Stimulated activated CD4-positive, alpha-beta T cell treated with anti-CD3 and anti-CD28 coated beads, Interleukin-2, amount 100 ng/mL, for 24 hours (primary cell): ENCODE data around the gene POF1B.

Experiments used
- DNase-seq, 2 donors: peaks; one replicate each; pipeline ENCODE4 v3.0.0-alpha.2; 2020

POF1B gene

DNA sequence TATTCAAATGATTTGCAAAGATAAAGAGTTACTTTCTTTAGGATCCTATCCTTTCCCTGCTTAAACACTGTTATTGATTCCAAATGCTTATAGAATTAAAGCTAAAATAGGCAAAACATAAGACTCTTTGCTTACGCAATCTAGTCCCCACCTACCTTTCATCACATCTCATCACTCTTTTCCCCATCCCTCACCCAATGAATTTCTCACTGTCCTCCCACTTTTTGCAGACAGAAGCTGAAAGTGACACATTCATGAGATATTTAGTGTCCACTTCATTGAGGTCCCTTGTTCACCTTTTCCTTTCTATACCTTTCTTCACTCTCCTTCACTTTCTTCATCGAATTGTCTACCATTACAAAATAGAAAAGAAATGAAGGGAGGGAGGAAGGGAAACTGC lies 136.3 kb downstream of the POF1B start:
- no peak for DNase-seq
